ENCODE measurements around the gene SNX10.

SNX10 gene

GRCh38 chr7:26317211-26317610 lies 25.5 kb downstream of the SNX10 start:
- no peak for TF ChIP-seq ZBTB7A (IDR thresholded peaks at IDR 0.05; ENCODE audit: low read depth)
- no peak for TF ChIP-seq EGR1 (IDR thresholded peaks at IDR 0.05)
- no peak for TF ChIP-seq YY1 (IDR thresholded peaks at IDR 0.05; ENCODE audit: low read depth)
- TF ChIP-seq REST (IDR thresholded peaks at IDR 0.05; ENCODE audit: low read depth): no peak
- no peak for TF ChIP-seq CREB1 (IDR thresholded peaks at IDR 0.05; ENCODE audit: low read depth)
- TF ChIP-seq TAF1 (IDR thresholded peaks at IDR 0.05; ENCODE audit: low read depth): no peak
- TF ChIP-seq NFIC (IDR thresholded peaks at IDR 0.05): no peak
- no peak for TF ChIP-seq RAD21 (IDR thresholded peaks at IDR 0.05; ENCODE audit: low read depth)
- TF ChIP-seq TCF12 (IDR thresholded peaks at IDR 0.05; ENCODE audit: low read depth): no peak
- TF ChIP-seq USF1 (IDR thresholded peaks at IDR 0.05): no peak
- no peak for TF ChIP-seq MAX (IDR thresholded peaks at IDR 0.05)
- TF ChIP-seq CEBPB (IDR thresholded peaks at IDR 0.05): no peak
- no peak for TF ChIP-seq FOXM1 (IDR thresholded peaks at IDR 0.05; ENCODE audit: borderline replicate concordance, low read depth)
- no peak for TF ChIP-seq TEAD4 (IDR thresholded peaks at IDR 0.05)

GRCh38 chr7:26318921-26319320 lies 27.3 kb downstream of the SNX10 start:
- no peak for TF ChIP-seq CREB1 (IDR thresholded peaks at IDR 0.05; ENCODE audit: low read depth)
- no peak for TF ChIP-seq TCF12 (IDR thresholded peaks at IDR 0.05; ENCODE audit: low read depth)
- TF ChIP-seq RAD21 (IDR thresholded peaks at IDR 0.05; ENCODE audit: low read depth): no peak
- no peak for TF ChIP-seq NFIC (IDR thresholded peaks at IDR 0.05)

- no peak for TF ChIP-seq CREB1 (IDR thresholded peaks at IDR 0.05; ENCODE audit: low read depth)
- no peak for TF ChIP-seq EP300 (IDR thresholded peaks at IDR 0.05; ENCODE audit: borderline replicate concordance)
- no peak for TF ChIP-seq ZBTB7A (IDR thresholded peaks at IDR 0.05; ENCODE audit: low read depth)
- no peak for TF ChIP-seq CEBPB (IDR thresholded peaks at IDR 0.05)
- TF ChIP-seq TCF12 (IDR thresholded peaks at IDR 0.05; ENCODE audit: low read depth): no peak
- no peak for TF ChIP-seq REST (IDR thresholded peaks at IDR 0.05; ENCODE audit: low read depth)
Observed at GRCh38 chr7:26319636-26320035, 28.0 kb downstream of the SNX10 start.

- TF ChIP-seq EGR1 (IDR thresholded peaks at IDR 0.05): no peak
- no peak for TF ChIP-seq TAF1 (IDR thresholded peaks at IDR 0.05; ENCODE audit: low read depth)
- TF ChIP-seq FOXM1 (IDR thresholded peaks at IDR 0.05; ENCODE audit: borderline replicate concordance, low read depth): no peak
- TF ChIP-seq ZBTB7A (IDR thresholded peaks at IDR 0.05; ENCODE audit: low read depth): no peak
- TF ChIP-seq EP300 (IDR thresholded peaks at IDR 0.05; ENCODE audit: borderline replicate concordance): no peak
- no peak for TF ChIP-seq CEBPB (IDR thresholded peaks at IDR 0.05)
Observed at GRCh38 chr7:26320878-26321277, 29.2 kb downstream of the SNX10 start.

- TF ChIP-seq NFIC (IDR thresholded peaks at IDR 0.05) (no peak), USF1 (IDR thresholded peaks at IDR 0.05) (0 out of 2 replicates have a peak, but pooled peaks have one; percentile 13)
Observed at GRCh38 chr7:26321435-26321834, 29.8 kb downstream of the SNX10 start.

- TF ChIP-seq TAF1 (IDR thresholded peaks at IDR 0.05; ENCODE audit: low read depth) (no peak), EP300 (IDR thresholded peaks at IDR 0.05; ENCODE audit: borderline replicate concordance) (no peak), TCF12 (IDR thresholded peaks at IDR 0.05; ENCODE audit: low read depth) (no peak), TEAD4 (IDR thresholded peaks at IDR 0.05) (no peak), RAD21 (IDR thresholded peaks at IDR 0.05; ENCODE audit: low read depth) (no peak), CREB1 (IDR thresholded peaks at IDR 0.05; ENCODE audit: low read depth) (no peak), FOXM1 (IDR thresholded peaks at IDR 0.05; ENCODE audit: borderline replicate concordance, low read depth) (no peak)
Observed at GRCh38 chr7:26326211-26326610, 34.5 kb downstream of the SNX10 start.

Measured in Ishikawa (cell line).